ENCODE measurements around the gene ZDHHC8.

Gene ZDHHC8

DNA sequence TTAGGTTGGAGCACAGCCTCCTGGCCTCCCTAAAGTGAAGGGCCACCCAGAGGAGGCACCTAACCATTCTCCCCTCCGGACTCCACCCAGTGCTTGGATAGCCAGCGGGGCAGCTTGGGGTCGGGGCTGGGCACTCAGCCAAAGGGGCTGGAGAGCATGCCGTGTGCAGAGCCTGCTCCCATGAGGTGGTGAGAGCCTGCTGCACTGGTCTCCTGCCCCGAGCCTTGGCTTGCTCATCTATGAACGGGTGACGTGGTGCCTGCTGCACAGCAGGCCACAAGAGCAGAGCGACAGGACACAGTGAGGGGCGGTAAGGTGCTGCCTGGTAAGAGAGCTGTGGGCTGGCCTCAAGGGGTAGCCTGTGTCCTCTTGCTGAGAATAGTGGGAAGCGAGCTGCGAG lies 33.3 kb downstream of the ZDHHC8 start:
- DNase-seq, result no peak

DNA sequence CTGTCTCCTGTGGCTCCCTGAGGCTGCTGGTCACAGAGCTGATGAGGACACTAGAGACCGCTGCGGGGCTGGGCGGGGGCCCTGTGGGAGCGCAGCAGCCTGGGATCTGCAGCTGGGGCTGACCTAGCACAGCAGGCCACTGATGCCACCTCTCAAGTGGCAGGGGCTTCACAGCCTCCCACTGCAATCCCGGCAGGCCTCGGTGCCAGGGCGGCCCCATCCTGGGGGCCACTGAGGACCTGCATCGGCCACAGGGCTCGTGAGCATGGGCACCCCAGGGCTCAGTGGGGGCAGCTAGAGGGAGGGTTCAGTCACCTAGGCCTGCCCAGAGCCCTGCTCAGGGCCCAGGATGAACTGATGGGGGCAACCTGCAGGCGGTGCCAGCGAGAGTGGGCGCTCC lies 33.8 kb downstream of the ZDHHC8 start:
- no peak for DNase-seq

DNA sequence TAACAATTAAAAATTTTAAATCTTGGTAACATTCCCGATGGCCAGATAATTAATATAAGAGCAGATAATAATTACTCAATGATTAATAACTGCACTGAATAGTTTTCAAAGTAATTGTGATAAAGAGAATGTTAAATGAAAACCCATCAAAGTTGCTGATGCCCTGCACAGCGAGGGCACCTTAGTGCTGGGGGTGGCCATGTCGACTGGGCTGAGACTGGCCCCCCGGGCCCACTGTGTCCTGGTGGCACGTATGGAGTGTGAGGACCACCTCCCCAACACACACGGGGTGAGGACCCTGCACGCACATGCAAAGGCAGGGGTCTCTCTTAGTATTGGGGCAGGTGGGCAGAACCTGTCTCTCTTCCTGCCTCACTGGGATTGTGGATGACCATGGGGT lies 34.3 kb downstream of the ZDHHC8 start:
- DNase-seq, result no peak

DNA sequence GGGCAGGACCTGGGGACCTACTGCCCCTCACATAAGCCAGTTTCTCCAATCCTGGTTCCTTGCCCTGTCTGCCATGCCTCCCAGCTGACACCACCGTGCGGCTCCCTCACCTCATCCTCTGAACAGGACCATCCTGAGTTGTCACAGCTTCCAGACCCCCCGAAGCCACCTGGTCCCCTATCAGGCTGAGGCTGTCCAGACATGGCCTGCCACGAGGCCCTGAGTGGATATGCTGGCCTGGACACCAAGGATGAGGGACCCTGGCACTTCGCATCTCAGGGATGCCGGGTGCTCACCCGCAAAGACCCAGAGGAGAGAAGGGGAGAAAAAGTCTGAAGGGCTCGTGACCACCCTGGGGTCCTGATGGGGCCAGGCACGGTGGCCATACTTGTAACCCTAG lies 35.1 kb downstream of the ZDHHC8 start:
- no peak for DNase-seq

DNA sequence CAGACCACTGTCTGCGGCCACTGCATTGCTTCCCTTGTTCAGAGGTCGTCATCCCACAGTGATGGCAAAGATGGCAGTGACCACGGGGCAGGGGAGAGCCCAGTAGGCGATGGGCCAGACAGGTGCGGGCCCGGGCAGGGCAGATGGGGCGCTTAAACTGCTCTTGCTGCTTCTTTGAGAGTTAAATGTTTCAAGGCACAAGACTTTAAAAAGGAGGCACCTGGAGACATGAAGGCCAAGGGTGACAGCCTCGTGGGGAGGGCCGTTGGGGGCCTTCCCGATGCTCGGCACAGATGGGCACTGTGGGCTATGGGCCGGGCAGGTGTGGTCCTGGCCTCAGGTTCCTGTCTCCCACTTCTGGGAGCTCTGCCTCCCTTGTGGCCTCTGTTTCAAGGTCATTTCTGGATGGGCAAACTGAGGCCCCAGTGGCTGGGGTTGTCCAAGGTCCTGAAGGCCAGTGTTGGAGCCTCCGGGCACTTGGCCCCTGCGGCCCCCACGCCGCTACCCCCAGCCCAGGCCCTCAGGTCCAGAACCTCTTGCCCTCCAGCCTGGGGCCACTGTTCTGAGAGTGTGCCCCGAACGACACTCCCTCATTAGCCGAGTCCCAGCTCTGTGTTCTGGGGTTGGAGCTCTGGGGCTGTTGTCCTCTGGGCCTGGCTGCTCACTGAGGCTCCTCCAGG lies 36.2 kb downstream of the ZDHHC8 start:
- DNase-seq, result no peak

DNA sequence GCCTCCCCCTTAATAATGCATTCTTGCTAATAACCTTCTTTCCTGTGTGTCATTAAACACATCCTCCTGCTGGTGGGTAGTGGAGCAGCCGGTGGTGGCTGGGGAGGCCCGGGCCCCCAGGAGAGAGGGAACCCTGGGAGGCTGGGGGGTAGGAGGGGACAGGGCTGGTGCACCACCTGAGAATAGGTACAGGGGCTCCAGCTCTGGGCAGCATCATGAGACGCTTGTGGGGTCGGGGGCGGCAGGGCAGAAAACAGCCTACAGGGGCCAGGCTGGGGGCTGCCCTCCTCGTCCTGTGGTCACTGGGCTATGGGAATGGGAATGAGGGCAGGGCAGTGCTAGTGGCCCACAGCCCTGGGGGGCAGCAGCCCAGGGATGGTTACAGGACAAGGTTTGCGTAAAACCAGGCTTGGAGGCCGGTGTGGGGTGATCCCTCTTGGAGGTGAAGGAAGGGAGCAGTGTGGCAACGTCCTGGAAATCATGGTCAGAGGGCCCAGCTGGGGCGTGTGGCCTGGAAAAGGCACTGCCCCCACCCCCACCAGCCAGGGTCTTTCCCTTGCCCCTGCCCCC lies 37.7 kb downstream of the ZDHHC8 start:
- no peak for DNase-seq

DNA sequence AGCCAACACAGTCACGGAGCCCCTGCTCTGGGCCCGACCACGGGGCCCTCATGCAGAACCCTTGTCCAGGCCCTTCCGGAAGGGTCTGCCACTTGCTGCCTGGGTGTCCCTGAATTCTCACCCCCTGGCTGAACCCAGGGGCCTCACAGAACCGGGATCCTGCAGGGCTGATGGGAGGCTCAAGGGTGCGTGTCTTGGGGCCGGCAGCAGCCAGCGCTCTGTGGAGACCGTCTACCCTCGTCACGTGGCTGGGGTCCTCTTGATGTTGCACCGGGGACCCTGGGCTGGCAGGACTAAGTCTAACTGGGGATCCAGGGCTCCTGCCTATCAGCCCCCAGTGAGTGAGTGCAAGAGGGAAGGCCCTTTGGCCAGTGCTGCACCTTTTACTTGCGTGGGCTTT lies 38.6 kb downstream of the ZDHHC8 start:
- no peak for DNase-seq

DNA sequence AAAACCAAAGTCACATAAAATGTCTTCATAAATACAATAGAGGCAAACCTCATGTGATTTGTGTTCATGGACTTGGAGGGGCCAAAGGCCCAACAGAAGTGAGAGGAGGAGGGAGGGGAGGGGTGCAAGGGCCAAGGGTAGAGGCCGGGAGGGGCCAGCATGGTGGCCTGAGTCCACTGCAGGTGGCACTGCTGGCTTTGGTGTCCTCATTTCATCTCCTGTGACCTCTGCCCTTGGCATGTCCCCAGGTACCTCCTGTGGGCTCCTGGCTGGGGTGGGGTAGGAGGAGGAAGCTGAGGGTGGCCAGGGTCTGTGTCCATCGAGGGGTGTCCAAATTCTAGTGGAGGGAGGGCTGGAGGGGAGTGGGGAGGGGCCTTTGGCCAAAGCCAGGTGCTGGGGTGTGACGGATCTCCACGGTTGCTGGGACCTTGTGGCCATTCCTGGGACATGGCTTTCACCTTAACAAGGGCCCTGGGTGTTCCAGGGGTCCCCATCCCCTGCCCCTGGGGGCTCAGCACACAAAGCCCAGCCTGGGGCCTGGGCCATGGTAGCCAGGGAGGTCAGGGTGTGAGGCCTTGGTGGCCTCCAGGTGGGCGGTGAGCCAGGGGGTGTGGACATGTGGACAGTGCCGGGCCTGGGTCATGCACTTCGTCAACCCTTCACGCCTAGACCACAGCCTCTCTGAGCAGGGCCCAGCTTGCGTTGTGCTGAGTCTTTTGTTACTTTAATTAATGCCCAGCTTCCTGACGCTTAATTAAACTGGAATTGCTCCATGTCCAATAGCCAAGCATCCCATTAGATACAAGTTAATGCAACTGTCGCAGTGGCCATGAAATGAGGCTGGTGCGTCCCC lies 39.9 kb downstream of the ZDHHC8 start:
- no peak for DNase-seq

DNA sequence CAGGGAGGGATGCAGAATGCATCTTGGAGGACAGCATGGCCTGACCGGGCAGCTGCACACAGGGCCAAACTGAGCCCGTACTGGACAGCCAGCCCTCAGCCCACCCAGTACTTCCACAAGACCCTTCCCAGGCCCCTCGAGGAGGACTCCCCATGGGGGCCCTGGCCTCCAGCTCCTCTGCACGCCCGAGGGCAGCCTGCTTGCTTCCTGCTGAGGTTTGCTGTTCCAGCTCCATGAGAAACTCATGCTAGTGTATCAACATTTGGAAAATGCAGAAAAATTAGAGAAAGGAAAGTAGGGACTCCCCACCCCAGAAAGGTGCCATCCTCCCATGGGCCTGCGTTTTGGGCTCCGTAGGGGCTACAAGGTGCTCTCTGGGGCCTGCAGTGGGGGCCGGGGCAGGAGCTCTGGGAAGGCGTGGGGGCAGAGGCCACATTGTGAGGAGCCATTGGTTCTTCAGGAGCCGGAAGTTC lies 40.6 kb downstream of the ZDHHC8 start:
- DNase-seq, result no peak

DNA sequence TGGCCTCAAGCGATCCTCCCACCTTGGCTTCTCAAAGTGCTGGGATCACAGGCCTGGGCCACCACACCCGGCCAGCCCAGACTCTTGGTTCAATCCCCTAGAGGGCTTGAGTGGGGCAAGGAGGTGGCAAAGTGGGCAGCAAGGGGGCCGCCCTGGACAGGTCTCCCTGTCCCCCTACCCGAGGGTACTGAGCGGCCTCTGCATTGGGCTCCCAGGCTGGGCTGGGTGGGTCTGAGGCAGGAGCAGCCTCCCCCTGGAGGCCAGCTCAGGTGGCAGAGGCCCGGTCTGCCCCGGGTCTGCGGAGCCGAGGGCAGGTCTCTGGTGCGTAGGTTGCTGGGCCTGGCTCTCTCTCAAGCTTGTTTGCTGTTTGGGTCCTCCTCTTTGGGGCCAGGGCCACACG lies 41.6 kb downstream of the ZDHHC8 start:
- no peak for DNase-seq

DNA sequence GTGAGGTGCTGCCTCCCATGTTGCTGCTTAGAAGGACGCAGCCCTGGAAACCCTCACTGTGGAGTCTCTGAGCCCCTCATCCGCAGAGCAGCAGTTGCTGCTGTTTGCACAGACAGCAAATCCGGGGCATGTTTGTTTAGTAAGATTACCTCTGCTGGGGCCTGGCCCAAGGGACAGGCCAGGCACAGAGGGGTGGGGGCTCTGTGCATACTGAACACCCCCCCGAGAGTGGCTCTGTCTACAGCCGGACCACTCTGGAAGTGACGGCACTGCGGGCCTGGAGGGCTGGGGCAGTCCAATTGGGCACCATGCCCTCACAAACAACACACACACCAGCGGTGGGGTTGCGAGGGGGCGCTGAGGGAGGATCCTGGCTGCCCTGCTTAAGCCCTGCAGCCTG lies 42.2 kb downstream of the ZDHHC8 start:
- DNase-seq, result no peak

DNA sequence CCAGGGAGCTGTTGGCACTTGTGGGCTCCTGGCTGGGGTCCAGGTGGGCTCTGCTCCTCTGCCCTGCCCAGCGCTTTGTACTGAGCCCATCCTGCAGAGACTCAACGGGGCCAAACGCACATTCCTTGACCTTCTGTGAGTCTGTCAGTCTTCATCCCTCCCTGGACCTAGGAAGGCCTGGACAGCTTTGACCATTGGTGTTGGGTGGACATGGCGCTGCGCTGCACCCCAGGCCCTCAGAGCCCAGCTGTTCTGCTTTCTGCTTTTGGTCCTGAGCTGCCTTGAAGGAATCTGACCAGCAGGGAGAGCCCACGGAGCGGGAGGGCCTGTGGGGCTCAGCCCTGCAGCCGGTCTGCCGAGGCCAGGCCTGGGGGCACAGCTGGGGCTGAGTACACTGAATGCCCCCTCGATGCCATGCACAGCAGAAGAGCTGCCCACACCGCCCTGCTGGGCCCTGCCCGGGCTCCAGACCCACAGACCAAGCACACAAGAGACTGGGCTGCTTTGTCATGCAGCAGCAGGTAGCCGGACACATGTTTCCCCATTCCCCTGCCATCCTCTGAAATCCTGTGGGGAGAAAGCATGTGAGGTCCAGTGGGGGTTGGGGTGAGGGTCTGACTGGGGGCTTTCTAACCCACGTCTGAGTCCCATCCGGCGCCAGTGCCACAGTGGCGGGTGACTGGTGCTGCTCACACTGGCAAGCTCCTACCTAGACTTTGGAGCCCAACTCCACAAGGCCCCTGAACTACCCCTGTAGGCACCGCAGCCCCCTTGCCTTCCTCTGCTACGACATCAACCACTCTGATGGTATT lies 43.4 kb downstream of the ZDHHC8 start:
- DNase-seq, result peak; percentile 67

DNA sequence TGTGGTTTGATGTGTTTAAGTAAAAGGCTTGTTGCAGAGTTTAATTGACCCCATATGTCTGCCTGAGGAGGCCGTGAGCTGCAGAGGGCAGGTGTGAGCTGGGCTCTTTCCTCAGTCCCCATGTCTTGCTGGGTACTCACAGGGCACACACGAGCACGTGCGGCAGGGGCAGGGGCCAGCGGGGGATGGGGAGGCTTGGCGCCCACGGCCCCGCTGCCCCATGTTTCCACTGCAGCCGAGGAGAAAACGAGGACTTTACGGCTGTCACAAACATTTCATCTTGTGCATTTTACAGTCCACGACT lies 43.9 kb downstream of the ZDHHC8 start:
- DNase-seq, result no peak

DNA sequence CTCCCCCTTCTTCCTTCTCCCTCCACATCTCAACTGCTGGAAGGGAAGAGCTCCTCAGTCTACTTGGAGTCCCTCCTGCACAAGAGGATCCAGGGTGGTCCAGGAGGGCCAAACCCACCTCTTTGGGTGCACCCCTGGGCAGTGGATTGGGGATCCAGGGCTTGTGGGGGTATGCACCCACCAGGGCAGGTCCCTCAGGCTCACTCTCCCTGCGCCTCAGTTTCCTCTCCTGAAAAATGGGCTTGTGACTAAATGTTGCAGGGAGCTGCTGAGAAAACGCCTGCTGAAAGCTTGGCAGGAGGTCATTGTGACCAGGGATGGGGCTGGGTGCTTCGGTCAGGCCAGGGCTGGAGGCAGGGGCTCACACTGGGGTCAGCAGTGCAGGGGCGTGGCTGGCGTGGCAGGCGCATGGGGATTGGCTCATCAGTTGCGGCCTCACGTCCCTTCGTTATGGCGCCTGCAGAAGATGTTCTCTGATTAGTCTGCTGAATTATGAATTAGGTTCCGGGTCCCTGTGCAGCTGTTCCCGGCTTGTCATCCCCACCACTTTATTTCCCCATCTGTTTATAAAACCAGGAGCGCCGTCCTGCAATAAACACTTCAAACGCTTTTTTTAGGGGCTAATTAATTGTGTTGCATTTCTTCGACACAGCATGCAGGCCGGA lies 44.9 kb downstream of the ZDHHC8 start:
- DNase-seq, result no peak

DNA sequence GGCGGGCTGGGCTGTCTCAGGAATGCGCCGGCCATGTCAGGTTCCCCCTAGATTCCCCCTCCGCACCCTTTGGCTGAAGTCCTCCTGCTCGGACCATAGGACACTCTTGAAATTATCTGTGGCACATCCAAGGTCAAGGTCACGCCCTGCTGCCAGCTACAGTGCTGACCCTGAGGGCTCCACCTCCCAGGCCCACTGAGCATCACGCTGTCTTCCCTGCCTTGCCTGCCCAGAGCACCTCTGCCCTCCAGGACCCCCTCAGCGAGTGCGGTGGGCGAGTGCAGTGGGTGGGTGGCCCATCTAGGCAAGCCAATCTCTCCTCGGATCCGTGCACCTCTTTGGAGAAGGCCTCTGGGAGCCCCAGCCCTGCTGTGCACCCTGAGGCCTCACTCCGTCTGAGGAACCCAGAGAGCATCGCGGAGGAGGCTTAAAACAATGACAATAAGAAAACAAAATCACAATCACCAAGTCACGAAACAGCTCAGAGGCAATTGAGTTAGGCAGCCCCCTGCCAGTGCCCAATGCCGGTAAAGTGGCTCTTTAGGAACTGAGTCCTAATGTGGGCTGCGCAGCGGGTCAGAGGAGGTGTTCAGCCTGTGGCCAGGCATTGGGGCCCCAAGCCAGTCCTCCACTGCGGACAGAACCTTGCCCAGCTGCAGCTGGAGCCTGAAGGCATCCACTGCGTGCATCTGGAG lies 45.8 kb downstream of the ZDHHC8 start:
- no peak for DNase-seq

DNA sequence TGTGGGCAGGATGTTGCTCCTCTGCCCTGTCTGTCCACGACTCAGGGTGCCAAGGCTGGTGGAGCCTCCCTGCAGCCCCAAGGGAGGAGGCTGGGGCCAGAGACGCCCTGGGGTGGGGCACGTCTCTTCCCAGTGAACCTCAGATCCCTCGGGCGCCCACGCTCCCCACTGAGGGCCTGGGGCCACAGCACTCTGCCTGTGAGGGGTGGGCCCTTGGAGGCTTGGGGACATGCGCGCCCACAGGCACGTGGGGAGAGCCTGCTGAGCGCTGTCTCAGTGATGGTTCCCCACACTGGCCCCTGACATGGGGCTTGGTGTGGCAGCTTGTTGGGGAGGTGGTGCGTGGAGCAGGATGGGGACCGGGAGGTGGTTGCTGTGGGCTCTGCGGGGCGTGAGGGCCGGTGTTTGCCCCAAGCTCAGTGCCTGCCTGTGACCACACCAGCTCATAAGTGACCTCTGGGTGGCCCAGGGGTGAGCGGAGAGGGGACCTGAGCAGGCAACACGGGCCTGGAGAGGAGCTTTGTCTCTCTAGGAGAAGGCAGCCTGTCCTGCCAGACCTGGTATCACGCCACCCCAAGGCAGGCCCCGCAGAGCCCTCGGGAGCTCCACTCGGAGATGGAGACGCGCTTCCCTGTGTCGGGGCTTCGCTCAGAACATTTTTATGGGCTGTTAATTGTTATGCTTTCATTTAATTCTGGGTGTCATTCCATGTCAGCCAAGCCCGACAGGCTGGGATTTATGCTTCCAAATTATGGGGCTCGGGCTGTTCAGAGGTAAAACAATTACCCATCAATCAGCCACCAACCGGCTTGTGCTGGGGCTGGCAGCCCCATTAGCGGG lies 46.7 kb downstream of the ZDHHC8 start:
- no peak for DNase-seq

DNA sequence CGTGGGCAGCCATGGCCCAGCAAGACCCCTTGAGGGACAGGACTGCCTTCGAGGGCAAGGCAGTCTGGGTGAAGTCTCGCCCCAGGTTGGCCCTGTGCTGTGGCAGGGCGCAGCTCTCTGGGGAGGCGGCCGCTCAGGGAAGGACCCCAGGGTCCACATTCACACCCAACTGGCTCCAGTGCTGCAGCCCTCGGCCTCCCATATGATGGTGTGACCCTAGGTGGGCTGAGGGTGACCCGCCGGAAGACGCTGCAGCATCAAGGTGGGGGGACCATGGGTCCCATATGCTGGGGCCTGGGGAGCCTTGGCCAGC lies 47.3 kb downstream of the ZDHHC8 start:
- DNase-seq, result no peak

DNA sequence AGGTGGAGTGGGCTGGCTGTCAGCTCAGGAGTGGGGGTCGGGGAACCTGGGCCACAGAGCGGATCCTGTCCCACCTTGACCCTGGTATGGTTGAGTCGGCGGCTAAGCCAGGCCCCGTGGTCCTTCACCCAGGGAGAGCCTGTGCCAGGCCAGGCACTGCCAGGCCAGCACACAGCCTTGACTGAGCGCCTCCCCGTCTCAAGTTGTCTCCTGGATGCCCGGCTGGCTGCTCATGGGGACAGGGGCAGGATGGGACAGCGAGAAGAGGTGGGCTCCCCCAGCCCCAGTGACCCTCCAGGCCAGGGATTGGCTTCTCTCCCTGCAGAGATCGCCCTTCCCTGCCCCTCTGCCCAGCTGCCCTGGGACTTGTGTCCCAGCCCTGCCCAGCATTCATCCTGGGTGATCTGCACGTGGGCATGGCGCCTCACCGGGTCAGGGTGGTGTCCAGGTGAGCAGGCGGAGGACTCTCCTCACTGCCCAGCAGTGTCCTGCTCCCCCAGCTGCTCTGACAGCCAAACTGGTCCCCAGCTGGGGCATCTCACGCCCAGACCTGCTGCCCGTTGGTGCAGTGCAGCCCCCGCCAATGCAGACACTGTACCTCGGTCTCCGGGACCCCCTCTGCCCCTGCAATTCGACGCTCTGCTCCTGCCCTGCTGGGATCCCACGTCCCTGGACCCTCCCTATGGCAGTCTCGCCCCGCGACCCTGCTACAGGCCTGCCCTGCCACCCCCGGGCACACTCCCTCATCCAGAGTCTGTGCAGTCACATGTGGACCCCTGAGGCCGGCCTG lies 48.0 kb downstream of the ZDHHC8 start:
- DNase-seq, result no peak

DNA sequence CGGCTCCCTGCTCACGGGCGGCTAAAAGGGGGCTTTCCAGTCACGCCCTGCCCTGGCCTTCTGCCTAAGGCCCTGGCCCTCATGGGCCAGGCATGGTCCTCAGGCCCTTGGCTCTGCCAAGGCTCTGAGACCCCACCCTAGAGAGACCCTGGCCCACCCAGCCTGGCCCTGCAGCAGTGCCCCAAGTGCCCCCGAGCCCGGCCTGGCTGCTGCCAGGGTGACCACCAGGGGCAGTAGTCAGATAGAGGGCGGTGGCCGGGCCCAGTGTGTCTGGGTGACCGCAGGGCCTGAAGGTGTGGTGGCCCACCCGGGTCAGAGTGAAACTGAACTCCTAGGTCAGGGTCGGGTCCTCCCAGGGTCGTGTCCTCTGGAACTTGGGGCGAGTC lies 48.6 kb downstream of the ZDHHC8 start:
- no peak for DNase-seq

DNA sequence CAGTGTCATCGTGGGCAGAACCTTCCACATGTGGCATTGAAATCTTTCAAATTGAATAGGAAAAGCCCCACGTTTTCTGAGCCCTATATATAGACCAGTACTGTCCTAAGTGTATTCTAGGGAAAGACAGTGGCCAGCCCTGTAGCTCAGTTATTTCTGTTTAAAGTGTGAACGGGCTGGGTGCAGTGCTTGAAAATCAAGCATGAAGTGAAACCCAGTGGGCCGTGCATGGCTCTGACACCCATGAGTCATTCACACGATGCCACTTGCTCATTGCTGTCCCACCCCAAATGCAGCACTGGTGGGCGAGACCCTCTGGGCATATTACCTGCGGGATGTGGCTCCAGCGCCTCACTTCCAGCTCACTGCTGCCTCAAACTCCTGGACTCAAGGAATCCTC lies 49.0 kb downstream of the ZDHHC8 start:
- DNase-seq, result no peak
